Keratinocyte (primary cell): ENCODE measurements around the gene NSUN3. TPM values are rescaled to one million over a fixed set of nuclear protein-coding genes. Genes with fewer than 3 reads are reported as not detected.

Experiments used
- DNase-seq: peaks from one replicate; pipeline ENCODE4 v3.0.0-alpha.2; 2011; ENCODE audit warnings: low read depth, missing footprints, low spot score
- FAIRE-seq: peaks from 2 replicates; lab custom pipeline; 2011; peaks lifted over from hg19 to GRCh38; lab: Jason Lieb, UNC
- H2AFZ ChIP-seq: 2 replicates; pipeline ENCODE4 v1.6.0; 2012; ENCODE audit warnings: low read length, control low read depth, inconsistent platforms; ENCODE audit not compliant: control insufficient read depth
- H3K27ac ChIP-seq: 2 replicates; pipeline ENCODE4 v1.5.1; 2011; ENCODE audit warnings: low read length; ENCODE audit not compliant: control insufficient read depth, insufficient read depth
- H3K27me3 ChIP-seq: 3 replicates; pipeline ENCODE4 v1.6.0; 2011; ENCODE audit warnings: low read length; ENCODE audit not compliant: control insufficient read depth, insufficient read depth; ENCODE audit errors: extremely low read depth
- H3K36me3 ChIP-seq, 2 experiments: 2 replicates in 1 of 2; 3 replicates in 1 of 2; pipeline ENCODE4 v1.5.1; 2011; ENCODE audit warnings: low read length in 2 of 2, mild to moderate bottlenecking in 1 of 2; ENCODE audit not compliant: control insufficient read depth in 2 of 2, insufficient read depth in 2 of 2; ENCODE audit errors: extremely low read depth in 1 of 2
- H3K4me1 ChIP-seq: 3 replicates; pipeline ENCODE4 v1.5.1; 2011; ENCODE audit warnings: low read length; ENCODE audit not compliant: control insufficient read depth, insufficient read depth; ENCODE audit errors: extremely low read depth
- H3K4me2 ChIP-seq: 3 replicates; pipeline ENCODE4 v1.6.0; 2011; ENCODE audit warnings: low read depth, low read length; ENCODE audit not compliant: control insufficient read depth, insufficient read depth; ENCODE audit errors: extremely low read depth
- H3K4me3 ChIP-seq, 3 experiments: fragments of 200-600 bp in 1 of 3; sonication (generic) in 1 of 3; 2 replicates in 2 of 3; 3 replicates in 1 of 3; pipeline ENCODE4 v1.5.1; 2011 to 2016; ENCODE audit warnings: low read length in 3 of 3, mild to moderate bottlenecking in 3 of 3, control low read depth in 2 of 3, inconsistent platforms in 1 of 3, low read depth in 1 of 3, mixed read lengths in 1 of 3, mixed run types in 1 of 3, moderate library complexity in 1 of 3; ENCODE audit not compliant: control insufficient read depth in 2 of 3, insufficient read depth in 2 of 3; ENCODE audit errors: extremely low read depth in 1 of 3
- H3K79me2 ChIP-seq: 2 replicates; pipeline ENCODE4 v1.6.0; 2012; ENCODE audit warnings: low read length; ENCODE audit not compliant: control insufficient read depth, insufficient read depth
- H3K9ac ChIP-seq: 3 replicates; pipeline ENCODE4 v1.6.0; 2011; ENCODE audit warnings: low read length; ENCODE audit not compliant: control insufficient read depth, insufficient read depth; ENCODE audit errors: extremely low read depth
- H3K9me1 ChIP-seq: 3 replicates; pipeline ENCODE4 v1.6.0; 2011; ENCODE audit warnings: low read length; ENCODE audit not compliant: control insufficient read depth, insufficient read depth; ENCODE audit errors: extremely low read depth
- H3K9me3 ChIP-seq: 2 replicates; pipeline ENCODE4 v1.5.1; 2012; ENCODE audit warnings: low read depth, low read length; ENCODE audit not compliant: control insufficient read depth
- H4K20me1 ChIP-seq: 3 replicates; pipeline ENCODE4 v1.6.0; 2011; ENCODE audit warnings: low read length; ENCODE audit not compliant: control insufficient read depth, insufficient read depth; ENCODE audit errors: extremely low read depth
- EZH2 ChIP-seq: IDR thresholded peaks from one replicate; pipeline ENCODE4 v1.6.1; 2012; ENCODE audit warnings: inconsistent platforms, mild to moderate bottlenecking, low read length, moderate library complexity
- dilution Hi-C: fragments of 300-500 bp; cut with MboI; formaldehyde crosslinking; loops from one replicate; pipeline ENCODE4 v1.7.0; 2020; ENCODE audit warnings: low sequenced_read_pairs; ENCODE audit not compliant: extremely low pct_ligation_motif_present
- polyA plus RNA-seq, 5 experiments: library from polyadenylated mRNA; depleted of rRNA in 3 of 5; stranded (reverse) in 3 of 5; stranded (forward) in 1 of 5; unstranded in 1 of 5; fragments of >200 nt; gene quantifications; 1 replicate in 1 of 5; 2 replicates in 3 of 5; 3 replicates in 1 of 5; pipeline versions ENCODE4 v1.2.1 to v1.2.3, GENCODE V29; 2011 to 2012; ENCODE audit warnings: missing spikeins in 2 of 5, low read depth in 1 of 5, low replicate concordance in 1 of 5
- TF ChIP-seq, protein P1 (sequence below), 3 experiments: IDR thresholded peaks in 1 of 3; conservative IDR thresholded peaks in 1 of 3; optimal IDR thresholded peaks in 1 of 3; 2 replicates in 2 of 3; 3 replicates in 1 of 3; pipeline versions ENCODE3 to v1.5.1; 2011; ENCODE audit warnings: low read length in 3 of 3, mild to moderate bottlenecking in 3 of 3, moderate library complexity in 2 of 3, control low read depth in 1 of 3, inconsistent platforms in 1 of 3; ENCODE audit not compliant: insufficient read depth in 2 of 3; ENCODE audit errors: extremely low read depth in 1 of 3

Gene NSUN3
- polyA plus RNA-seq, 1 donor (not counting 4 experiments of a cell fraction or from before 2014, with no cell fraction given), result 6.4 TPM

DNA sequence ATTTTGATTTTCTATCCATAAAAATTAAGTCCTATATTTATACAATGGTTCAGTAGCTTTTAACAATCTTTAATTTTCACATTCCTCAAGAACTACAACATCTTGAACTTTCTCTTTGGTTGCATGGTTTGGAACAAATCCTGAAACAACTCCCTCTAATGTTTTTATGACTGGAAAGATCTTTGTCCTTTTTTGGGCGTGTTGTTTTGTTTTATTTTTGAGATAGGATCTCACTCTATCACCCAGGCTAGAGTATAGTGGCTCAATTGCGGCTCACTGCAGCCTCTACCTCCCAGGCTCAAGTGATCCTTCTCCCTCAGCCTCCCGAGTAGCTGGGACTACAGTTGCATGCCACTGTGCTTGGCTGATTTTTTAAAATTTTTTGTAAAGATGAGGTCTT is 38.5 kb upstream of the NSUN3 start:
- DNase-seq, result no peak
- H4K20me1 ChIP-seq, result no peaks in the 10 kb centered on the region
- H3K79me2 ChIP-seq, result no peaks in the 10 kb centered on the region
- H3K27ac ChIP-seq, result no peak overlapping the region
- no peak for FAIRE-seq
- no peak overlapping the region for H2AFZ ChIP-seq
- dilution Hi-C loops, result no loop called here
- no peak overlapping the region for H3K4me2 ChIP-seq
- no peaks in the 10 kb centered on the region for H3K4me1 ChIP-seq
- no peak overlapping the region for H3K9ac ChIP-seq
- H3K9me3 ChIP-seq, result no peaks in the 10 kb centered on the region
- no peaks in the 10 kb centered on the region for H3K9me1 ChIP-seq
- H3K4me3 ChIP-seq, result no peak overlapping the region
- H3K27me3 ChIP-seq, result no peaks in the 10 kb centered on the region
- H3K36me3 ChIP-seq, result no peaks in the 10 kb centered on the region
- TF ChIP-seq, protein P1, sequence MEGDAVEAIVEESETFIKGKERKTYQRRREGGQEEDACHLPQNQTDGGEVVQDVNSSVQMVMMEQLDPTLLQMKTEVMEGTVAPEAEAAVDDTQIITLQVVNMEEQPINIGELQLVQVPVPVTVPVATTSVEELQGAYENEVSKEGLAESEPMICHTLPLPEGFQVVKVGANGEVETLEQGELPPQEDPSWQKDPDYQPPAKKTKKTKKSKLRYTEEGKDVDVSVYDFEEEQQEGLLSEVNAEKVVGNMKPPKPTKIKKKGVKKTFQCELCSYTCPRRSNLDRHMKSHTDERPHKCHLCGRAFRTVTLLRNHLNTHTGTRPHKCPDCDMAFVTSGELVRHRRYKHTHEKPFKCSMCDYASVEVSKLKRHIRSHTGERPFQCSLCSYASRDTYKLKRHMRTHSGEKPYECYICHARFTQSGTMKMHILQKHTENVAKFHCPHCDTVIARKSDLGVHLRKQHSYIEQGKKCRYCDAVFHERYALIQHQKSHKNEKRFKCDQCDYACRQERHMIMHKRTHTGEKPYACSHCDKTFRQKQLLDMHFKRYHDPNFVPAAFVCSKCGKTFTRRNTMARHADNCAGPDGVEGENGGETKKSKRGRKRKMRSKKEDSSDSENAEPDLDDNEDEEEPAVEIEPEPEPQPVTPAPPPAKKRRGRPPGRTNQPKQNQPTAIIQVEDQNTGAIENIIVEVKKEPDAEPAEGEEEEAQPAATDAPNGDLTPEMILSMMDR (optimal IDR thresholded peaks at IDR 0.05 in 1 of 3, IDR thresholded peaks at IDR 0.05 in 1 of 3, conservative IDR thresholded peaks at IDR 0.05 in 1 of 3; ENCODE audit: extremely low read depth in 1 of 3, insufficient read depth in 2 of 3, low read length in 3 of 3), result no peak
- TF ChIP-seq EZH2, result no peak

DNA sequence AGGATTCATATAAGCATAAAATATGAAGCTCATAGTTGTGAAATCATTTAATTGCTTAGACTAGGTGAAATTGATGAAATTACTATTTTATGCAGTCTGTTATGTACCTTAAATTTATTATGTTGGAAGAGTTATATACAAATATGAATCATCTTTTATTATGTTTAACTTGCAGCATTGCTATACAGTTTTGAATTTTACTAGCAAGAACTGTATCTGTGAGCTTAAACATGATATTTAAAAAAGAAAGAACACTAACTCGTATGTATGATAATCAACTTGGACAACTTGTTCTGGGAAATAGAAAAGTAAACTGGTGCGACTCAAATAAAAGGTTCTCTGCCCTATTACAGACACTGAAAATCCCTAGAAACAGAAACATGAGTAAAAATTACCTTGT is 36.2 kb upstream of the NSUN3 start:
- H3K4me3 ChIP-seq, result no peak overlapping the region
- H3K36me3 ChIP-seq, result no peaks in the 10 kb centered on the region
- FAIRE-seq, result no peak
- no peak for DNase-seq
- dilution Hi-C loops, result no loop called here
- TF ChIP-seq EZH2, result no peak
- TF ChIP-seq, protein P1 (optimal IDR thresholded peaks at IDR 0.05 in 1 of 3, IDR thresholded peaks at IDR 0.05 in 1 of 3, conservative IDR thresholded peaks at IDR 0.05 in 1 of 3; ENCODE audit: extremely low read depth in 1 of 3, insufficient read depth in 2 of 3, low read length in 3 of 3), result no peak
- H3K9me3 ChIP-seq, result no peaks in the 10 kb centered on the region
- no peaks in the 10 kb centered on the region for H3K79me2 ChIP-seq
- no peaks in the 10 kb centered on the region for H3K4me1 ChIP-seq
- H3K9ac ChIP-seq, result no peak overlapping the region
- no peaks in the 10 kb centered on the region for H3K9me1 ChIP-seq
- H3K27ac ChIP-seq, result no peak overlapping the region
- no peaks in the 10 kb centered on the region for H3K27me3 ChIP-seq
- H4K20me1 ChIP-seq, result no peaks in the 10 kb centered on the region
- no peak overlapping the region for H3K4me2 ChIP-seq
- peak overlapping the region; percentile 22 for H2AFZ ChIP-seq
